ENCODE data around the gene HCRT. TPM values are rescaled to one million over a fixed set of nuclear protein-coding genes. Genes with fewer than 3 reads are reported as not detected.
A peak's percentile ranks its signal among the peaks of the same experiment; 100 is the strongest.
"Not testable (repeated sequence)": the region's sequence is repeated elsewhere in the genome, so short reads cannot be mapped to it uniquely, and the experiment has no call there.

HCRT gene
- total RNA-seq, 2 experiments from 2014 or later, result not detected

- no peak for TF ChIP-seq CTCF (IDR thresholded peaks at IDR 0.05)
- peaks cover 10% of the 10 kb centered on the region for H3K4me1 Mint-ChIP-seq (ENCODE audit: low read depth)
- no peaks in the 10 kb centered on the region for H3K9me3 Mint-ChIP-seq
- POLR2A ChIA-PET, result interaction anchor here (0.6 to 1.6 kb wide), 2 partner anchors 24 to 45 kb away, joined by 3 read pairs; no protein-coding TSS in a partner anchor
- no peak overlapping the region for H3K27ac Mint-ChIP-seq
- H3K4me3 Mint-ChIP-seq, result no peak overlapping the region
- ATAC-seq (ENCODE audit: poor library complexity), result no peak
- no peak overlapping the region for H3K4me3 ChIP-seq (ENCODE audit: low read length)
- DNase-seq, result no peak
- CTCF ChIA-PET, result no interaction called here
- no peaks in the 10 kb centered on the region for H3K27me3 ChIP-seq (ENCODE audit: control insufficient read depth in 1 of 2, insufficient read depth in 2 of 2, low read length in 2 of 2)
- H3K36me3 ChIP-seq (ENCODE audit: insufficient read depth, low read length), result peaks cover 78% of the 10 kb centered on the region
- peaks cover 7% of the 10 kb centered on the region for H3K4me1 ChIP-seq (ENCODE audit: insufficient read depth, low read length)
- H3K27me3 Mint-ChIP-seq, result no peaks in the 10 kb centered on the region
- peaks cover 77% of the 10 kb centered on the region for H3K36me3 Mint-ChIP-seq (ENCODE audit: low read depth)
- intact Hi-C loops (cut with DNase I, micrococcal nuclease), result loop anchor here in 1 of 2 experiments (5.0 kb wide), 1 partner anchor 293 kb away; no protein-coding TSS in a partner anchor
- H3K27ac ChIP-seq (ENCODE audit: low read depth in 1 of 2, low read length in 2 of 2), result no peak overlapping the region
- H3K9me3 ChIP-seq (ENCODE audit: control insufficient read depth in 1 of 2, insufficient read depth in 1 of 2, low read length in 2 of 2), result no peaks in the 10 kb centered on the region
Measured at GRCh38 chr17:42224651-42225050, 39.4 kb upstream of the HCRT start.

GRCh38 chr17:42221886-42222745 lies 36.9 kb upstream of the HCRT start:
- CTCF ChIA-PET, result interaction anchor here (0.5 to 2.6 kb wide), 38 partner anchors 9 to 298 kb away, joined by 3 to 47 read pairs (median 8); partner anchors contain the start of genes GHDC, STAT3, STAT5A and STAT5B
- Histone ChIP-seq H3K27ac (ENCODE audit: low read depth in 1 of 2, low read length in 2 of 2) (no peak overlapping the region), H3K9me3 (ENCODE audit: control insufficient read depth in 1 of 2, insufficient read depth in 1 of 2, low read length in 2 of 2) (no peaks in the 10 kb centered on the region), H3K27me3 (ENCODE audit: control insufficient read depth in 1 of 2, insufficient read depth in 2 of 2, low read length in 2 of 2) (no peaks in the 10 kb centered on the region), H3K4me1 (ENCODE audit: insufficient read depth, low read length) (peaks cover 7% of the 10 kb centered on the region), H3K4me3 (ENCODE audit: low read length) (no peak overlapping the region), H3K36me3 (ENCODE audit: insufficient read depth, low read length) (peaks cover 80% of the 10 kb centered on the region)
- peaks cover 72% of the 10 kb centered on the region for H3K36me3 Mint-ChIP-seq (ENCODE audit: low read depth)
- H3K9me3 Mint-ChIP-seq, result no peaks in the 10 kb centered on the region
- intact Hi-C loops (cut with DNase I, micrococcal nuclease), result loop anchor here (1.0 to 5.0 kb wide), 8 partner anchors 27 to 295 kb away; partner anchors contain the start of gene STAT5A (in 1 of the 2)
- DNase-seq, result peak; percentile 46 to 85 (median 56)
- no peak overlapping the region for H3K4me3 Mint-ChIP-seq
- H3K27me3 Mint-ChIP-seq, result no peaks in the 10 kb centered on the region
- POLR2A ChIA-PET, result interaction anchor here (0.7 to 2.4 kb wide), 12 partner anchors 26 to 184 kb away, joined by 3 to 46 read pairs (median 4); partner anchors contain the start of genes GHDC, STAT5A and STAT5B
- peak; percentile 62 for TF ChIP-seq CTCF (IDR thresholded peaks at IDR 0.05)
- peak; percentile 99 for ATAC-seq (ENCODE audit: poor library complexity)
- H3K27ac Mint-ChIP-seq, result peak overlapping the region; percentile 49
- H3K4me1 Mint-ChIP-seq (ENCODE audit: low read depth), result peaks cover 10% of the 10 kb centered on the region

- H3K4me1 Mint-ChIP-seq (ENCODE audit: low read depth); H3K27ac ChIP-seq (ENCODE audit: low read depth in 1 of 2, low read length in 2 of 2); H3K9me3 Mint-ChIP-seq; intact Hi-C loops (cut with DNase I, micrococcal nuclease); POLR2A ChIA-PET; H3K27me3 ChIP-seq (ENCODE audit: control insufficient read depth in 1 of 2, insufficient read depth in 2 of 2, low read length in 2 of 2); H3K4me1 ChIP-seq (ENCODE audit: insufficient read depth, low read length); H3K27ac Mint-ChIP-seq; H3K4me3 ChIP-seq (ENCODE audit: low read length); ATAC-seq (ENCODE audit: poor library complexity); H3K27me3 Mint-ChIP-seq; H3K9me3 ChIP-seq (ENCODE audit: control insufficient read depth in 1 of 2, insufficient read depth in 1 of 2, low read length in 2 of 2); H3K4me3 Mint-ChIP-seq; DNase-seq; CTCF ChIA-PET: not testable (repeated sequence)
- peaks cover 78% of the 10 kb centered on the region for H3K36me3 Mint-ChIP-seq (ENCODE audit: low read depth)
- peaks cover 87% of the 10 kb centered on the region for H3K36me3 ChIP-seq (ENCODE audit: insufficient read depth, low read length)
Measured at GRCh38 chr17:42219280-42219679, 34.0 kb upstream of the HCRT start.

All from CD4-positive, alpha-beta T cell (primary cell).